SK-N-SH (cell line): ENCODE measurements around the gene SUPT4H1. TPM values are rescaled to one million over a fixed set of nuclear protein-coding genes. Genes with fewer than 3 reads are reported as not detected.

ENCODE experiments used
- CTCF ChIA-PET: fragments of 300-600, 350-600 bp; formaldehyde crosslinking; extraction: SDS; loops from one replicate; lab custom pipeline; 2021; lab: Yijun Ruan, JAX
- POLR2A ChIA-PET: fragments of 350-600 bp; sonication (Branson Sonifier 250); formaldehyde crosslinking; extraction: SDS; loops from one replicate; lab custom pipeline; 2020; ENCODE audit warnings: antibody characterized with exemption, inconsistent platforms; lab: Yijun Ruan, JAX
- DNase-seq: peaks from one replicate; pipeline ENCODE4 v3.0.0; 2012
- H2AFZ ChIP-seq: fragments of 200-600 bp; sonication (generic); 2 replicates; pipeline ENCODE4 v1.8.1; 2016; ENCODE audit warnings: antibody characterized with exemption, mild to moderate bottlenecking, low read depth
- H3F3A ChIP-seq: fragments of 200-600 bp; sonication (generic); replicated peaks from 2 replicates; pipeline ENCODE3; 2016; ENCODE audit warnings: antibody characterized with exemption, mild to moderate bottlenecking; ENCODE audit not compliant: insufficient read depth
- H3K27ac ChIP-seq, 2 experiments: fragments of 200-500 bp in 1 of 2; fragments of 200-600 bp in 1 of 2; sonication (Bioruptor generic) in 1 of 2; sonication (generic), shearing (Covaris generic) in 1 of 2; 2 replicates each; pipeline versions ENCODE4 v1.5.1 to v1.6.1; 2014 to 2016; ENCODE audit warnings: low read depth in 2 of 2, inconsistent platforms in 1 of 2, low read length in 1 of 2, mild to moderate bottlenecking in 1 of 2, mixed read lengths in 1 of 2
- H3K27me3 ChIP-seq: fragments of 200-600 bp; sonication (generic), shearing (Covaris generic); 2 replicates; pipeline ENCODE4 v1.6.1; 2016; ENCODE audit warnings: mixed run types; ENCODE audit not compliant: insufficient read depth
- H3K36me3 ChIP-seq, 2 experiments: fragments of 200-500 bp in 1 of 2; fragments of 200-600 bp in 1 of 2; sonication (Bioruptor generic) in 1 of 2; sonication (generic) in 1 of 2; replicated peaks in 1 of 2; 2 replicates each; pipeline versions ENCODE3 to v1.5.1; 2014 to 2016; ENCODE audit warnings: low read length in 1 of 2, mild to moderate bottlenecking in 1 of 2; ENCODE audit not compliant: insufficient read depth in 2 of 2, control insufficient read depth in 1 of 2
- H3K4me1 ChIP-seq, 2 experiments: fragments of 200-500 bp in 1 of 2; fragments of 200-600 bp in 1 of 2; sonication (Bioruptor generic) in 1 of 2; sonication (generic), shearing (Covaris generic) in 1 of 2; 2 replicates each; pipeline versions ENCODE4 v1.5.1 to v1.6.1; 2014 to 2016; ENCODE audit warnings: low read depth in 1 of 2, low read length in 1 of 2, mixed run types in 1 of 2; ENCODE audit not compliant: insufficient read depth in 2 of 2, control insufficient read depth in 1 of 2
- H3K4me2 ChIP-seq: fragments of 200-600 bp; sonication (generic), shearing (Covaris generic); 2 replicates; pipeline ENCODE4 v1.6.1; 2017; ENCODE audit warnings: mixed run types
- H3K4me3 ChIP-seq, 2 experiments: fragments of 200-500 bp in 1 of 2; fragments of 200-600 bp in 1 of 2; sonication (Bioruptor generic) in 1 of 2; sonication (generic), shearing (Covaris generic) in 1 of 2; 2 replicates each; pipeline versions ENCODE4 v1.5.1 to v1.8.1; 2014 to 2016; ENCODE audit warnings: low read depth in 2 of 2, inconsistent platforms in 1 of 2, low read length in 1 of 2, mild to moderate bottlenecking in 1 of 2, mixed read lengths in 1 of 2, moderate library complexity in 1 of 2
- H3K79me2 ChIP-seq: fragments of 200-600 bp; sonication (generic); 2 replicates; pipeline ENCODE4 v1.8.1; 2017; ENCODE audit warnings: mild to moderate bottlenecking; ENCODE audit not compliant: insufficient read depth
- H3K9ac ChIP-seq: fragments of 200-600 bp; sonication (generic); 2 replicates; pipeline ENCODE4 v1.6.1; 2017; ENCODE audit warnings: mixed run types
- H3K9me2 ChIP-seq: fragments of 200-600 bp; sonication (generic); 2 replicates; pipeline ENCODE4 v1.6.1; 2017; ENCODE audit warnings: mixed run types
- H3K9me3 ChIP-seq: fragments of 200-600 bp; sonication (generic); 2 replicates; pipeline ENCODE4 v1.6.1; 2017; ENCODE audit warnings: mixed run types, mild to moderate bottlenecking, moderate library complexity
- H4K20me1 ChIP-seq: fragments of 200-600 bp; sonication (generic); 2 replicates; pipeline ENCODE4 v1.6.1; 2017; ENCODE audit warnings: mild to moderate bottlenecking, mixed run types; ENCODE audit not compliant: insufficient read depth
- FOXM1 ChIP-seq: IDR thresholded peaks from 2 replicates; pipeline ENCODE4 v1.4.0; 2012; ENCODE audit warnings: low read depth, mild to moderate bottlenecking
- GATA2 ChIP-seq: sonication (generic); formaldehyde crosslinking; IDR thresholded peaks from 2 replicates; pipeline ENCODE4 v1.5.0; 2020; ENCODE audit warnings: mild to moderate bottlenecking, missing genetic modification reagents
- PBX3 ChIP-seq: IDR thresholded peaks from 2 replicates; pipeline ENCODE4; 2012
- RXRA ChIP-seq: IDR thresholded peaks from 2 replicates; pipeline ENCODE4 v1.4.0; 2012; ENCODE audit warnings: low read depth, mild to moderate bottlenecking, borderline replicate concordance
- SMC3 ChIP-seq: IDR thresholded peaks from 2 replicates; pipeline ENCODE4 v1.6.1; 2012; ENCODE audit warnings: low read depth, low read length, improper control_type of control experiment
- TAF1 ChIP-seq: IDR thresholded peaks from 2 replicates; pipeline ENCODE4 v1.6.1; 2012; ENCODE audit warnings: low read depth, mild to moderate bottlenecking, low read length, moderate library complexity, borderline replicate concordance
- WGBS: methylation state at CpG from one replicate; pipeline ENCODE4 v1.1.6; 2017; ENCODE audit warnings: low lambda C conversion rate; 5-methylcytosine and 5-hydroxymethylcytosine counted together
- polyA plus RNA-seq, 3 experiments: library from polyadenylated mRNA; depleted of rRNA; stranded (reverse); fragments of >200 nt; gene quantifications; 2 replicates each; pipeline ENCODE4 v1.2.3, GENCODE V29; 2012

Gene SUPT4H1
- polyA plus RNA-seq, 1 of the 3 experiments (the other 2 are of a cell fraction): 165 TPM

GRCh38 chr17:58365980-58366595 lies 14.1 kb upstream of the SUPT4H1 start:
- H3K36me3 ChIP-seq: no peaks in the 10 kb centered on the region
- H3K27ac ChIP-seq: no peak overlapping the region
- no peak overlapping the region for H3K4me2 ChIP-seq
- no peaks in the 10 kb centered on the region for H3F3A ChIP-seq
- ChIA-PET POLR2A (interaction anchor here (1.7 kb wide), 1 partner anchor 14 kb away, joined by 7 read pairs; the partner anchor contains the start of gene SUPT4H1), CTCF (no interaction called here)
- H3K9me2 ChIP-seq: no peaks in the 10 kb centered on the region
- DNase-seq: no peak
- no peak overlapping the region for H3K4me3 ChIP-seq
- no peak overlapping the region for H3K9ac ChIP-seq
- 42% methylated on average over 5 of the region's 5 CpGs for WGBS
- peaks cover 31% of the 10 kb centered on the region; the same call in 1 of the 2 replicates for H3K27me3 ChIP-seq
- TF ChIP-seq SMC3: no peak
- no peak for TF ChIP-seq RXRA
- no peaks in the 10 kb centered on the region for H4K20me1 ChIP-seq
- H3K79me2 ChIP-seq: no peaks in the 10 kb centered on the region
- H3K4me1 ChIP-seq: no peaks in the 10 kb centered on the region; a peak in 1 of 4 replicates
- no peaks in the 10 kb centered on the region for H3K9me3 ChIP-seq
- H2AFZ ChIP-seq: no peak overlapping the region

GRCh38 chr17:58365185-58365979 lies 13.4 kb upstream of the SUPT4H1 start:
- Histone ChIP-seq H2AFZ (no peak overlapping the region), H3K9me2 (no peaks in the 10 kb centered on the region), H3K4me2 (no peak overlapping the region), H3K4me3 (no peak overlapping the region), H4K20me1 (no peaks in the 10 kb centered on the region), H3K36me3 (no peaks in the 10 kb centered on the region), H3K9ac (no peak overlapping the region), H3K79me2 (no peaks in the 10 kb centered on the region), H3K4me1 (peaks cover 0 to 2% of the 10 kb centered on the region in 2 experiments; a peak in 1 of 4 replicates), H3K27me3 (peaks cover 32% of the 10 kb centered on the region; the same call in 1 of the 2 replicates), H3K27ac (no peak overlapping the region), H3F3A (no peaks in the 10 kb centered on the region), H3K9me3 (no peaks in the 10 kb centered on the region)
- DNase-seq: no peak
- ChIA-PET POLR2A (interaction anchor here (1.7 kb wide), 1 partner anchor 13 kb away, joined by 7 read pairs; the partner anchor contains the start of gene SUPT4H1), CTCF (interaction anchor here (1.2 to 1.8 kb wide), 2 partner anchors 26 to 61 kb away, joined by 3 to 5 read pairs; no protein-coding TSS in a partner anchor)
- TF ChIP-seq GATA2 (no peak), FOXM1 (no peak), TAF1 (no peak), PBX3 (no peak)
